ENCODE data around the gene HDAC4.
A peak's percentile ranks its signal among the peaks of the same experiment; 100 is the strongest.

HDAC4 gene

GRCh38 chr2:239368906-239369552 is 31.8 kb downstream of the HDAC4 start:
- DNase-seq (ENCODE audit: low spot score), result no peak

DNA sequence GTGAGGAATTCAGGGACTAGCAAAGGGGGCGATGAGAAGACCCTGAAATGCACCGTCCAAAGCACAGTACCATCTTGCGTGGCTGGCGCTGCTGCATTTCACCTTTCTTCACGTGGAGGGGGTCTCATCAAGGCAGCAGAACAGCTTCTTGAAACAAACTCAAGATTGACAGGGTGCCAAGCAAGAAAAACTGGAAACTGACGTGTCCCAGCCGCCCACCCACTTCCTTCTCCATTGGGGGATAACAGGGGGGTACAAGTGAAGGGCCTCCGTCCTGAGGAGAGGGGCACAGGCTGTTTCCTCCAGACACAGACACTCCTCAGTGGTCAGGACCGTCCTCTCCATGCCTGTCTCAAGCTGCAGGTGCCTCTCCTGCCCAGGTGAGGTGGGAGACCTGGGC is 32.5 kb downstream of the HDAC4 start:
- no peak for DNase-seq (ENCODE audit: low spot score)

DNA sequence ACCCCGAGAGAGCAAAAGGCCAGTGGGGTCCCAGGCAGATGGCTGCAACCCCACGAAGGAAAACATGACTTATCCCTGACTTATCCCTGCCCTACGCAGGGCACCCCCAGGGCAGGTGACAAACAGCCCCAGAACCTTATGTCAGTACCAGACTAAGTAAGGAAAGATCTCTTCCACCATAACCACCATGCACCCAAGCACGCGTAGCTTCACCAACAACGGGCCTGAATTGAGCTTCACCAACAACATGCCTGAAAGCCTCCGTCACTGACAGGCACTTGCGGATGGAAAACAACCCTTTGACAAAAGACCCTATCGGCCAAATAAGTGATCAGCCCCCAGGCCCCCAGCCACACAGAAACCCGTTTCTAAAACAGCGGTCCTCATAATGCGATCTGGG is 34.1 kb downstream of the HDAC4 start:
- DNase-seq (ENCODE audit: low spot score), result no peak

DNA sequence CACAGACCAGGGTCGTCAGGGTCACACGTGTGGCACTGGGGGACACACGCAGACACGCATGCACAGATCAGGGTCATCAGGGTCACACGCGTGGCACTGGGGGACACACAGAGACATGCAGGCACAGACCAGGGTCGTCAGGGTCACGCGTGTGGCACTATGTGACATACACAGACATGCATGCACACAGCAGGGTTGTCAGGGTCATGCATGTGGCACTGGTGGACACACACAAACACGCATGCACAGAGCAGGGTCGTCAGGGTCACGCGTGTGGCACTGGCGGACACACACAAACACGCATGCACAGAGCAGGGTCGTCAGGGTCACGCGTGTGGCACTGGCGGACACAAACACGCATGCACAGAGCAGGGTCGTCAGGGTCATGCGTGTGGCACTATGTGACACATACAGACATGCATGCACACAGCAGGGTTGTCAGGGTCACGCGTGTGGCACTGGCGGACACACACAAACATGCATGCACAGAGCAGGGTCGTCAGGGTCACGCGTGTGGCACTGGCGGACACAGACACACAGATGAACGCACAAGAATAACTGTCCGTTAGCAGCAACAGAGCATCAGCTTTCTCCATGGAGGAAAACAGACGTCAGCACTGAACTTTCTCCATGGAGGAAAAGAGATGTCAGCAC is 34.9 kb downstream of the HDAC4 start:
- DNase-seq (ENCODE audit: low spot score), result no peak

DNA sequence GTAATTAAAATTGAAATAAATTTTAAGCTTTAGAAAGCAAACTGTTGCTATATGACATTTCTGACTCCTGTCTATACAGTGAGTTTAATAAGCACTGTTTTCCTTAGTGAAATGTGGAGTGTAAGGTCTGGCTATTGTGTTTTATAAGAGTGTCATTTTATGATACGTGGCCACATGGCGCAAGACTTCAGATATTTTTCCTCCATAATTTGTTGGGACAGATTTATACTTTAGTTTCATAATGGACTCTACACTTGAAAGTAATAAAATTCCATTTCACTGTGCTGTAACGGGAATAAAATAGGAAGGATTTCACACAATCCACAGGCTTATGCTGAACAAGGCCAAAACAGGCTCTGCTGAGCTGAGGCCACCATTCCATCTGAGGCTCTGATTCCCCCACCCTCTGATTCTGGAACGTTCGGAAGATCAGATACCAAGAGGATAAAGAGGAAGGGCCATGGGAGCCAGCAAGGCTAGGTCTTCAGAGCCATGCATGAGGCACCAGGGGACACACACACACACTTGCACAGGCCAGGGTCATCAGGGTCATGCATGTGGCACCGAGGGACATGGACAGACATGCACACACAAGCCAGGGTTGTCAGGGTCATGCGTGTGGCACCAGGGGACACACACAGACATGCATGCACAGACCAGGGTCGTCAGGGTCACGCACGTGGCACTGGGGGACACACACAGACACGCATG is 35.6 kb downstream of the HDAC4 start:
- no peak for DNase-seq (ENCODE audit: low spot score)

DNA sequence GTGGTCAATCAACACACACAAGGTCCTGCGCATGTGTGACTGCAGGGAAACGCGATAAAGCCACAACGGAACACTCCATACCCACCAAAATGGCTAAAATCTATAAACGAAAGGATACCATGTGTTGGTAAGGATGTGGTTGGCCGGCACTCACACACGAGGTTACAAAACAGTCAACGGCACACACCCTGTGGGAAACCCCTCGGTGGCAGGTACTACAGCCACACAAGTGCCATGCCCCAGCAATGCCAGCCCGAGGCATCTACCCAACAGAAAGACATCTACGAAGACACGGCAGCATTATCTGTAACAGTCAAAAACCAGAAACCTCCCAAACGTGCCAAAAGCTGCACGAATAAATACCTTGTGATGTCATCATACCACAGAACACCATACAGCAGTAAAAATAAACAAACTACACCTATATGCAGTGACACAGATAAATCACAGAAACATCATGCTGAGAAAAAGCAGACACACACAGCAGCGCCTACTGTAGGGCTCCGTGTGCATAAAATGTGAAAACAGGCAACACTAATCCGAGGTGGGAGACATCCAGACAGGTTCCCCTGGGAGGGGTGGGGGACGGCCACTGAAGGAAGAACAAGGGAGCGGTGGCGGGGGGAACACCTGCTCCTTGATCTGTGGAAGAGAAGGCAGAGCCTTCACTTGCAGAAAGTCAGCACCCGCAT is 36.7 kb downstream of the HDAC4 start:
- no peak for DNase-seq (ENCODE audit: low spot score)

DNA sequence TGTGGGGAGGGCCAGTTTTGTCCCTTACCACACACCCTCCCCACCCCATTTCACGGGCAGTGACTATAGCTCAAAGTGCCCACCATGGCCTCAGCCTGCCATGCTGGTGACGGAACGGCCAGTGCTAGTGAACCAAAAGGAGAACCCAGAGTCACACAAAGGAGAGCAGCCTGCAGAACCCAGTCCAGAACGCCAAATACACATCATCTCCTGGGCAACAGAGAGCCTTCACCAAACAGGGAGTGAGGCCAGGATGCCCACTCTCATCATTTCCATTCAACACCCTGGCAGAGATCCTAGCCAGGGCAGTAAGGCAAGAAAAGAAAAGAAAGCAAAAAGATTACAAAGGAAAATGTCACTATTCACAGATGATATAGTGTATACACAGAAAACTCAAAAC is 38.3 kb downstream of the HDAC4 start:
- DNase-seq (ENCODE audit: low spot score), result no peak

DNA sequence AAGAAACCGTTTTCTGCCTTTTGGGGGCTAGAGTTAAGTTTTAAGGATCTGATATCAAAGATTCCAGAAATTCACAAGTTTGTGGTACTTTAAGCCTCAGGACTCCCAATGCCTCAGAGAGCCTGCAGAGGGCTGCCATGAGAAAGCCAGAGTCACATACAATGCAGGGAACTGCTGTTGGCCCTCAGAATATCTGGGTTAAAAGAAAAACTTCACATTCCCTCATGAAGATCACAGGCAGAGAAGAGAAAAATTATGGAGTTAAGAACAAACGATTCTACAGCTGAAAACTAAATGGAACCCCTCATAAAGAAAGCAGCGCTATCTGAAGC is 39.5 kb downstream of the HDAC4 start:
- no peak for DNase-seq (ENCODE audit: low spot score)

GRCh38 chr2:239360421-239361310 is 40.2 kb downstream of the HDAC4 start:
- no peak for DNase-seq (ENCODE audit: low spot score)

DNA sequence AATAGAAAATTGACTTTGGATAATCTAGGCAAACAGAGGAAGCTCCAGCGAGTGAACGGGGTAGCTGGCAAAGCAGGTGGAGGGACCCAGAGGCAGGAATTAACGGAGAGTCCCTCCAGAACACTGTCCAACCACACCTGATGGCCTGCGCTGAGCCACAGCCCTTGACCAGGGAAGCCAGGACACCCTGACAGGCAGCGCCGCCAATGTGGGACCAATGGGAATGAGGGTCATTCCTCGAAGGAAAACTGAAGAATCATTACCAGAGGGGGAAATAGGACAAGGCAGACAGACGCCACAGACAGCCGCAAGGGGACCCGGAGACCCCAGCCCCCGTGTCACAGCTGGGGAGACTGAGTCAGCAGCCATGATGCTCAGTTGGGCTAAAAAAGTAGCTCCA is 40.8 kb downstream of the HDAC4 start:
- no peak for DNase-seq (ENCODE audit: low spot score)

- no peak for DNase-seq (ENCODE audit: low spot score)
Measured at GRCh38 chr2:239359196-239359912, 41.5 kb downstream of the HDAC4 start.

GRCh38 chr2:239358062-239358754 is 42.6 kb downstream of the HDAC4 start:
- no peak for DNase-seq (ENCODE audit: low spot score)

- DNase-seq (ENCODE audit: low spot score), result no peak
Measured at GRCh38 chr2:239355724-239356123, 45.1 kb downstream of the HDAC4 start.

- DNase-seq (ENCODE audit: low spot score), result no peak
Measured at GRCh38 chr2:239355139-239355538, 45.7 kb downstream of the HDAC4 start.

GRCh38 chr2:239354791-239355136 is 46.1 kb downstream of the HDAC4 start:
- no peak for DNase-seq (ENCODE audit: low spot score)

GRCh38 chr2:239354132-239354790 is 46.6 kb downstream of the HDAC4 start:
- DNase-seq (ENCODE audit: low spot score), result no peak

- no peak for DNase-seq (ENCODE audit: low spot score)
Measured at GRCh38 chr2:239353692-239354091, 47.1 kb downstream of the HDAC4 start.

GRCh38 chr2:239351687-239352086 is 49.1 kb downstream of the HDAC4 start:
- DNase-seq (ENCODE audit: low spot score), result no peak

- DNase-seq (ENCODE audit: low spot score), result peak; percentile 80
Measured at GRCh38 chr2:239349453-239350135, 51.2 kb downstream of the HDAC4 start.
